GM19455 (cell line): ENCODE data around the gene GNA12.

ENCODE experiments used
- ATAC-seq: cut with Tn5 transposase; IDR thresholded peaks from one replicate; pipeline ENCODE4 v1.9.1; 2021; ENCODE audit not compliant: unreplicated experiment

Gene GNA12

GRCh38 chr7:2805213-2805944 lies 38.7 kb downstream of the GNA12 start:
- ATAC-seq, result no peak

- ATAC-seq, result no peak
These were observed 39.8 kb downstream of the GNA12 start for GRCh38 chr7:2804227-2804763.

- ATAC-seq, result no peak
These were observed 40.4 kb downstream of the GNA12 start for GRCh38 chr7:2803755-2804154.

GRCh38 chr7:2803342-2803692 lies 40.8 kb downstream of the GNA12 start:
- ATAC-seq, result no peak

GRCh38 chr7:2802504-2803341 lies 41.4 kb downstream of the GNA12 start:
- no peak for ATAC-seq

- no peak for ATAC-seq
These were observed 42.0 kb downstream of the GNA12 start for GRCh38 chr7:2802101-2802500.

GRCh38 chr7:2800931-2801688 lies 43.0 kb downstream of the GNA12 start:
- no peak for ATAC-seq

- no peak for ATAC-seq
These were observed 43.7 kb downstream of the GNA12 start for GRCh38 chr7:2800220-2800930.

- no peak for ATAC-seq
These were observed 44.9 kb downstream of the GNA12 start for GRCh38 chr7:2799253-2799652.

- no peak for ATAC-seq
These were observed 45.4 kb downstream of the GNA12 start for GRCh38 chr7:2798669-2799068.

- no peak for ATAC-seq
These were observed 47.5 kb downstream of the GNA12 start for GRCh38 chr7:2796358-2797352.

- no peak for ATAC-seq
These were observed 48.2 kb downstream of the GNA12 start for GRCh38 chr7:2795906-2796305.

GRCh38 chr7:2794836-2795636 lies 49.1 kb downstream of the GNA12 start:
- ATAC-seq, result no peak

GRCh38 chr7:2792856-2793487 lies 51.1 kb downstream of the GNA12 start:
- no peak for ATAC-seq

- no peak for ATAC-seq
These were observed 51.9 kb downstream of the GNA12 start for GRCh38 chr7:2792235-2792634.

- no peak for ATAC-seq
These were observed 52.7 kb downstream of the GNA12 start for GRCh38 chr7:2791390-2791789.

- no peak for ATAC-seq
These were observed 56.7 kb downstream of the GNA12 start for GRCh38 chr7:2787251-2787951.
